Thyroid gland (tissue), 4 donors: Measurements from ENCODE around the gene DGCR8.

Source experiments
- CTCF ChIP-seq, 6 experiments: fragments of 200-600 bp in 3 of 6; fragments of 450-650 bp in 3 of 6; sonication (generic) in 3 of 6; IDR thresholded peaks; one replicate each; pipeline ENCODE4 v1.5.1; 2016 to 2019; ENCODE audit warnings: antibody characterized with exemption in 6 of 6, mild to moderate bottlenecking in 2 of 6, inconsistent platforms in 1 of 6, moderate library complexity in 1 of 6
- POLR2A ChIP-seq, 2 donors: fragments of 450-650 bp; IDR thresholded peaks; one replicate each; pipeline ENCODE4 v1.6.1; 2017; ENCODE audit warnings: antibody characterized with exemption in 2 of 2, mild to moderate bottlenecking in 2 of 2, moderate library complexity in 1 of 2

GRCh38 chr22:20159076-20159475, 79.0 kb downstream of the DGCR8 start:
- TF ChIP-seq CTCF (IDR thresholded peaks at IDR 0.05) (no peak), POLR2A (IDR thresholded peaks at IDR 0.05) (no peak)
